MM.1S (cell line): Measurements from ENCODE around the gene TRIM75.

ENCODE experiments used
- EZH2phosphoT487 ChIP-seq: fragments of 300-600 bp; sonication (generic); IDR thresholded peaks from 2 replicates; pipeline ENCODE4 v1.6.1; 2018; ENCODE audit warnings: antibody characterized with exemption, low read length
- TF ChIP-seq, protein P1 (sequence below): fragments of 300-600 bp; sonication (generic); IDR thresholded peaks from 2 replicates; pipeline ENCODE4 v1.5.1; 2016; ENCODE audit warnings: antibody characterized with exemption, low read length, mixed read lengths

DNA sequence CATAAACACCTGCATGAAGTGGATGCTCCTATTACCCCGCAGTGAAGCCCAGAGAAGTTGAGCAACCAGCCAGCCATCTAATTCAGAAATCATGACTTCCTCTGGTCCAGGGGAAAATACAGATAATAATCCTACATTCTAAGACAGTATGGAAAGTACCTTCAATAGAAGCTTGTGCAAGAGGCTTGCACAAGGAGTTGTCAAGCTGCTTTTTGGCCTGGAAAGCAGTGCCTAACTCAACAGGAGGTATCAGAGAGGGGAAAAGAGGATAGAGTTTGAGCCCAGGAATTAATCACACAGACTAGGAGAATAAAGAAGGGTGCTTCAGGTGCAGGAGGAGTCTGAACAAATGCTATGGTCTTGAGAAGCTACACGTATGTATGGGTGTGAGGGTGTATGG is 32.3 kb downstream of the TRIM75 start:
- TF ChIP-seq, protein P1, sequence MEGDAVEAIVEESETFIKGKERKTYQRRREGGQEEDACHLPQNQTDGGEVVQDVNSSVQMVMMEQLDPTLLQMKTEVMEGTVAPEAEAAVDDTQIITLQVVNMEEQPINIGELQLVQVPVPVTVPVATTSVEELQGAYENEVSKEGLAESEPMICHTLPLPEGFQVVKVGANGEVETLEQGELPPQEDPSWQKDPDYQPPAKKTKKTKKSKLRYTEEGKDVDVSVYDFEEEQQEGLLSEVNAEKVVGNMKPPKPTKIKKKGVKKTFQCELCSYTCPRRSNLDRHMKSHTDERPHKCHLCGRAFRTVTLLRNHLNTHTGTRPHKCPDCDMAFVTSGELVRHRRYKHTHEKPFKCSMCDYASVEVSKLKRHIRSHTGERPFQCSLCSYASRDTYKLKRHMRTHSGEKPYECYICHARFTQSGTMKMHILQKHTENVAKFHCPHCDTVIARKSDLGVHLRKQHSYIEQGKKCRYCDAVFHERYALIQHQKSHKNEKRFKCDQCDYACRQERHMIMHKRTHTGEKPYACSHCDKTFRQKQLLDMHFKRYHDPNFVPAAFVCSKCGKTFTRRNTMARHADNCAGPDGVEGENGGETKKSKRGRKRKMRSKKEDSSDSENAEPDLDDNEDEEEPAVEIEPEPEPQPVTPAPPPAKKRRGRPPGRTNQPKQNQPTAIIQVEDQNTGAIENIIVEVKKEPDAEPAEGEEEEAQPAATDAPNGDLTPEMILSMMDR: no peak
- no peak for TF ChIP-seq EZH2phosphoT487
